Measurements from ENCODE around the gene PALLD.

DNA sequence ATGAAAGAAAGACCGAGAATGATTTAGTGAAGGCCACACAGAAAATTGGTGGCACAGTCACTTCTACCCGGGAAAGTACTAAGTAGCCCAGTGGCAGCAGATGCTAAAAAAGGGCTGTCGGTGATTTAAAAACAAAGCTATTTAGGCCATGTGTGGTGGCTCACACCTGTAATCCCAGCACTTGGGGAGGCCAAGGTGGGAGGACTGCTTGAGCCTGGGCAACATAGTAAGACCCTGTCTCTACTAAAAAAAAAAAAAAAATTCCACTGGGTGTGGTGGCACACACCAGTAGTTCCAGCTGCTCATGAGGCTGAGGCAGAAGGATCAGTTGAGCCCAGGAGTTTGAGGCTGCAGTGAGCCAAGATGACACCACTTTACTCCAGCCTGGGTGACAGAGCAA, 369.0 kb downstream of the PALLD start:
- TF ChIP-seq, protein P1, sequence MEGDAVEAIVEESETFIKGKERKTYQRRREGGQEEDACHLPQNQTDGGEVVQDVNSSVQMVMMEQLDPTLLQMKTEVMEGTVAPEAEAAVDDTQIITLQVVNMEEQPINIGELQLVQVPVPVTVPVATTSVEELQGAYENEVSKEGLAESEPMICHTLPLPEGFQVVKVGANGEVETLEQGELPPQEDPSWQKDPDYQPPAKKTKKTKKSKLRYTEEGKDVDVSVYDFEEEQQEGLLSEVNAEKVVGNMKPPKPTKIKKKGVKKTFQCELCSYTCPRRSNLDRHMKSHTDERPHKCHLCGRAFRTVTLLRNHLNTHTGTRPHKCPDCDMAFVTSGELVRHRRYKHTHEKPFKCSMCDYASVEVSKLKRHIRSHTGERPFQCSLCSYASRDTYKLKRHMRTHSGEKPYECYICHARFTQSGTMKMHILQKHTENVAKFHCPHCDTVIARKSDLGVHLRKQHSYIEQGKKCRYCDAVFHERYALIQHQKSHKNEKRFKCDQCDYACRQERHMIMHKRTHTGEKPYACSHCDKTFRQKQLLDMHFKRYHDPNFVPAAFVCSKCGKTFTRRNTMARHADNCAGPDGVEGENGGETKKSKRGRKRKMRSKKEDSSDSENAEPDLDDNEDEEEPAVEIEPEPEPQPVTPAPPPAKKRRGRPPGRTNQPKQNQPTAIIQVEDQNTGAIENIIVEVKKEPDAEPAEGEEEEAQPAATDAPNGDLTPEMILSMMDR (IDR thresholded peaks at IDR 0.05): no peak
- TF ChIP-seq POLR2A (IDR thresholded peaks at IDR 0.05): no peak

All from right lobe of liver (tissue), 4 donors.